ENCODE data around the gene CCL16. TPM values are rescaled to one million over a fixed set of nuclear protein-coding genes. Genes with fewer than 3 reads are reported as not detected.
A peak's percentile ranks its signal among the peaks of the same experiment; 100 is the strongest.
"Not testable (repeated sequence)": the region's sequence is repeated elsewhere in the genome, so short reads cannot be mapped to it uniquely, and the experiment has no call there.

CCL16 gene
- total RNA-seq (not detected), polyA plus RNA-seq (not detected)

DNA sequence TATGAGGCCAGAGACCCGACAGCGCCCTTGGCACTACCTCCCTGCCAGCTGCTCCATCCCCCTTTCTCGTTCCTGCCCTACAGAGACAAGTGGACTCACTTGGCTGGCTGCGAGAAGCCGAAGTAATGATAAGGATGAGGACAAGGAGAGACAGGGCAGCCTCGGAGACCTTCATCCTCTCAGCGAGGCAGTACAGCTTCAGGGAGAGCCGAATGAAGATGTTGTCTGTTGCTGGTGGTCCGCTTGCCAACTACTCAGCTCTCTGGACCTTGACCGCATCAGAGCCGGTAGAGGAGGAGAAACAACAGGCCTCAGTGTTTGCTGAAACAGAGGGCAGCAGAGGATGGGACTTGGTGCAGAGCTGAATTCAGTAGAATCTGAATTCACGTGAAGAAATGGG, at the start of gene CCL16:
Gene CCL16, minus strand, starts transcription at position 252 of the 400 bp plus-strand sequence. Its CDS starts 77 bp downstream, at position 175.
- Mint-ChIP-seq H3K36me3 (no peaks in the 10 kb centered on the region), H3K27me3 (peaks cover 0 to 2% of the 10 kb centered on the region in 2 donors), H3K9me3 (no peaks in the 10 kb centered on the region), H3K27ac (peak within 1 kb of the TSS in 6 of 8 donors; percentile 4 to 80 (median 64)), H3K4me1 (peaks cover 7 to 20% (median 11%) of the 10 kb centered on the region in 3 donors), H3K4me3 (peak within 1 kb of the TSS in 1 of 7 donors; percentile 40)
- ChIA-PET POLR2A (interaction anchor here (0.6 kb wide), 1 partner anchor 109 kb away, joined by 3 read pairs; no protein-coding TSS in a partner anchor), CTCF (interaction anchor here (1.2 to 1.8 kb wide), 5 partner anchors 9 to 168 kb away, joined by 3 to 9 read pairs (median 7); no protein-coding TSS in a partner anchor)
- no peaks in the 10 kb centered on the region for H3K27me3 ChIP-seq (ENCODE audit: insufficient read depth, low read length, poor library complexity, severe bottlenecking)
- H3K36me3 ChIP-seq (ENCODE audit: insufficient read depth, low read length), result no peaks in the 10 kb centered on the region
- no peaks in the 10 kb centered on the region for H3K9me3 ChIP-seq (ENCODE audit: low read length)
- H3K27ac ChIP-seq (ENCODE audit: low read depth, low read length), result no peak within 1 kb of the TSS
- no peaks in the 10 kb centered on the region for H3K4me1 ChIP-seq (ENCODE audit: insufficient read depth, low read length)
- no peak within 1 kb of the TSS for H3K4me3 ChIP-seq (ENCODE audit: low read length)
- DNase-seq, result no peak

GRCh38 chr17:36030956-36031355, 49.7 kb upstream of the CCL16 start:
- CTCF ChIA-PET, result no interaction called here
- Histone ChIP-seq H3K9me3 (ENCODE audit: low read length) (no peaks in the 10 kb centered on the region), H3K27me3 (ENCODE audit: insufficient read depth, low read length, poor library complexity, severe bottlenecking) (no peaks in the 10 kb centered on the region), H3K27ac (ENCODE audit: low read depth, low read length) (no peak overlapping the region), H3K4me1 (ENCODE audit: insufficient read depth, low read length) (no peaks in the 10 kb centered on the region), H3K4me3 (ENCODE audit: low read length) (no peak overlapping the region), H3K36me3 (ENCODE audit: insufficient read depth, low read length) (no peaks in the 10 kb centered on the region)
- Mint-ChIP-seq H3K36me3 (peaks cover 0 to 2% (median 0%) of the 10 kb centered on the region in 3 donors), H3K27me3 (peaks cover 0 to 13% of the 10 kb centered on the region in 2 donors), H3K4me1 (no peaks in the 10 kb centered on the region), H3K27ac (no peak overlapping the region), H3K4me3 (no peak overlapping the region), H3K9me3 (no peaks in the 10 kb centered on the region)
- DNase-seq, result no peak
- POLR2A ChIA-PET, result no interaction called here

DNA sequence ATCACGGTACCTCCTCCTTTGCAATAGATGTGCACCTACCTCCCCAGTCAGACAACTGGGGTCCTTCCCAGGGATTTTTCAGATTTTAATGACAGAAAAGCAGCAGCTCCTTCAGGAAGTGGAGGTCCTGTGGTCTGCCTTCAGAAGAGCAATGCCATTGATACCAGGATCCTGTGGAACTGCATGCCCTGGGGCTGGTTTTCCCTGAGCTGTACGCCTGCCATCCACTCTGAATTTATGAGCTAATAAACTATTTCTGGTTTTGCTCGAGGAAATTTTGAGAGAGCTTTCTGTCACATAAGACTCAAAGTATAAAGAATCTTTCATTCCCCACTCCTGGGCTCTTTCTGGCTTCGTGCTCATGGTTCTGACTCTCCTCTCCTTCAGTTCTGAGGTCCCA, 46.5 kb upstream of the CCL16 start:
- ChIA-PET CTCF (no interaction called here), POLR2A (no interaction called here)
- Histone ChIP-seq H3K9me3 (ENCODE audit: low read length) (no peaks in the 10 kb centered on the region), H3K27me3 (ENCODE audit: insufficient read depth, low read length, poor library complexity, severe bottlenecking) (no peaks in the 10 kb centered on the region), H3K27ac (ENCODE audit: low read depth, low read length) (no peak overlapping the region), H3K36me3 (ENCODE audit: insufficient read depth, low read length) (no peaks in the 10 kb centered on the region), H3K4me3 (ENCODE audit: low read length) (no peak overlapping the region), H3K4me1 (ENCODE audit: insufficient read depth, low read length) (no peaks in the 10 kb centered on the region)
- no peak for DNase-seq
- Mint-ChIP-seq H3K4me3 (no peak overlapping the region), H3K9me3 (peaks cover 0 to 5% (median 0%) of the 10 kb centered on the region in 5 donors), H3K27me3 (peaks cover 12 to 13% of the 10 kb centered on the region in 2 donors), H3K27ac (no peak overlapping the region), H3K36me3 (peaks cover 0 to 2% (median 0%) of the 10 kb centered on the region in 3 donors), H3K4me1 (no peaks in the 10 kb centered on the region)

DNA sequence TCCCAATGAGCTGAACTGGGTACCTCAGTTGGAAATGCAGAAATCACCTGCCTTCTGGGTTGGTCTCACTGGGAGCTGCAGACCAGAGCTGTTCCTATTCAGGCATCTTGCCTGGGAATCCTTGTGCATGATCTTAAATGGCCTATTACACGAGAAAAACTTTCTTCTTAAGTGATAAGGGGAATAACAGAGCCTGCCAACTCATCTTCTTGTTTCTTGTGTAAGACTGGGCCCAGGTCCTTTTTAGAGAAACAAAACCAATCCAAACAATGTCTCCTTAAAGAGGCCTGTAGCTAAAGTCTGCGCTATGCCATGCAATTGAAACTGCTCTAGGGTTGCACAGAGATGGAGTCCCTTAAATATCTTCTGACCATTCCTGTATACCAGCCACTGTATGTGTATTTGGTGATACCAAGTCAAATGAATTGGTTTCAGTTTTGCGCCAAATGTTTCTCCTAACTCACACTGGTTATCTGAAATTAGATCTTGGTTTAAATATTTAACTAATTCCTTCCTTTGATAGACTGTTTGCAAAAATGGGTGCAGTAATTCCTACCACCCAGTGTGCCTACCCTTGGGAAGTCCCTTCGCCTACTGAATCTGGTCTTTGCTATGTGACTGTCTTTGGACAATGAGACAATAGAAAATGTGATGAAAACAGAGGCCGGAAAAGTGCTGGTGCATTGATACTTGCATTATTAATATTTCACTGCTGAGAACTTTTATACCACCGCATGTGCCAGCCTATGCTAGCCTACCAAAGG, 43.0 kb upstream of the CCL16 start:
- Histone ChIP-seq H3K4me1 (ENCODE audit: insufficient read depth, low read length) (no peaks in the 10 kb centered on the region), H3K9me3 (ENCODE audit: low read length) (no peaks in the 10 kb centered on the region), H3K4me3 (ENCODE audit: low read length) (no peak overlapping the region), H3K36me3 (ENCODE audit: insufficient read depth, low read length) (no peaks in the 10 kb centered on the region), H3K27ac (ENCODE audit: low read depth, low read length) (no peak overlapping the region), H3K27me3 (ENCODE audit: insufficient read depth, low read length, poor library complexity, severe bottlenecking) (no peaks in the 10 kb centered on the region)
- no peak overlapping the region for H3K4me3 Mint-ChIP-seq
- no peak for DNase-seq
- H3K27me3 Mint-ChIP-seq, result peaks cover 16 to 35% of the 10 kb centered on the region in 2 donors
- no peaks in the 10 kb centered on the region for H3K4me1 Mint-ChIP-seq
- H3K27ac Mint-ChIP-seq, result no peak overlapping the region
- ChIA-PET POLR2A (no interaction called here), CTCF (no interaction called here)
- H3K9me3 Mint-ChIP-seq, result peaks cover 0 to 5% (median 0%) of the 10 kb centered on the region in 5 donors
- peaks cover 0 to 2% (median 0%) of the 10 kb centered on the region in 3 donors for H3K36me3 Mint-ChIP-seq

- Mint-ChIP-seq H3K36me3 (no peaks in the 10 kb centered on the region), H3K27me3 (peaks cover 26 to 34% of the 10 kb centered on the region in 2 donors), H3K4me1 (peaks cover 0 to 4% (median 0%) of the 10 kb centered on the region in 3 donors), H3K27ac (no peak overlapping the region), H3K4me3 (no peak overlapping the region), H3K9me3 (peaks cover 0 to 5% (median 0%) of the 10 kb centered on the region in 5 donors)
- H3K4me3 ChIP-seq (ENCODE audit: low read length), result no peak overlapping the region
- ChIA-PET CTCF (no interaction called here), POLR2A (no interaction called here)
- DNase-seq, result no peak
- H3K36me3 ChIP-seq (ENCODE audit: insufficient read depth, low read length), result no peaks in the 10 kb centered on the region
- no peak overlapping the region for H3K27ac ChIP-seq (ENCODE audit: low read depth, low read length)
- H3K4me1 ChIP-seq (ENCODE audit: insufficient read depth, low read length), result no peaks in the 10 kb centered on the region
- no peaks in the 10 kb centered on the region for H3K27me3 ChIP-seq (ENCODE audit: insufficient read depth, low read length, poor library complexity, severe bottlenecking)
- no peaks in the 10 kb centered on the region for H3K9me3 ChIP-seq (ENCODE audit: low read length)
Measured at GRCh38 chr17:36019423-36019822, 38.1 kb upstream of the CCL16 start.

GRCh38 chr17:36017799-36018198, 36.5 kb upstream of the CCL16 start, which contains the start of gene CCL23:
Gene CCL23, minus strand, starts transcription at chr17:36017972. Its CDS starts 75 bp downstream, at chr17:36017897.
- no peaks in the 10 kb centered on the region for H3K9me3 ChIP-seq (ENCODE audit: low read length)
- Mint-ChIP-seq H3K4me3 (peak within 1 kb of the TSS in 1 of 7 donors; percentile 32), H3K36me3 (no peaks in the 10 kb centered on the region), H3K9me3 (no peaks in the 10 kb centered on the region), H3K4me1 (peaks cover 0 to 4% (median 0%) of the 10 kb centered on the region in 3 donors), H3K27me3 (peaks cover 23 to 24% of the 10 kb centered on the region in 2 donors), H3K27ac (peak within 1 kb of the TSS in 2 of 8 donors; percentile 29 to 45)
- ChIA-PET POLR2A (no interaction called here), CTCF (no interaction called here)
- no peaks in the 10 kb centered on the region for H3K4me1 ChIP-seq (ENCODE audit: insufficient read depth, low read length)
- no peak for DNase-seq
- no peaks in the 10 kb centered on the region for H3K36me3 ChIP-seq (ENCODE audit: insufficient read depth, low read length)
- no peak within 1 kb of the TSS for H3K27ac ChIP-seq (ENCODE audit: low read depth, low read length)
- H3K27me3 ChIP-seq (ENCODE audit: insufficient read depth, low read length, poor library complexity, severe bottlenecking), result no peaks in the 10 kb centered on the region
- H3K4me3 ChIP-seq (ENCODE audit: low read length), result no peak within 1 kb of the TSS

DNA sequence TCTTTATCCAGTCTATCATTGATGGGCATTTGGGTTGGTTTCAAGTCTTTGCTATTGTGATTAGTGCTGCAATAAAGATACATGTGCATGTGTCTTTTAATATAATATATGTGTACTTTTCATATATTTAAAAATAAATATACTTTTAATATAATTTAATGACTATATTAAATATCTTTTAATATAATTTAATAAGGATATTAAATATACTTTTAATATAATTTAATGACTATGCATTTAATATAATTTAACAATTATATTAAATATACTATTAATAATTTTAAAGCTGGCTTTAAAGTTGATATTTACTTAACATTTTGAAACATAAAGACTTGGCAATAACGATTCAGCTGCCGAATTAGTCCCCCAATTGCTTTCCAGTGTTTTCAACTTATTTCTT, 35.3 kb upstream of the CCL16 start:
- H3K4me3 Mint-ChIP-seq, result no peak overlapping the region
- H3K36me3 Mint-ChIP-seq, result no peaks in the 10 kb centered on the region
- H3K4me1 Mint-ChIP-seq, result peaks cover 0 to 4% (median under 1%) of the 10 kb centered on the region in 3 donors
- H3K27ac Mint-ChIP-seq, result no peak overlapping the region
- DNase-seq, result no peak
- CTCF ChIA-PET, result no interaction called here
- no peaks in the 10 kb centered on the region for H3K4me1 ChIP-seq (ENCODE audit: insufficient read depth, low read length)
- no peak overlapping the region for H3K27ac ChIP-seq (ENCODE audit: low read depth, low read length)
- POLR2A ChIA-PET, result no interaction called here
- H3K36me3 ChIP-seq (ENCODE audit: insufficient read depth, low read length), result no peaks in the 10 kb centered on the region
- H3K27me3 ChIP-seq (ENCODE audit: insufficient read depth, low read length, poor library complexity, severe bottlenecking), result no peaks in the 10 kb centered on the region
- no peaks in the 10 kb centered on the region for H3K9me3 ChIP-seq (ENCODE audit: low read length)
- H3K9me3 Mint-ChIP-seq, result no peaks in the 10 kb centered on the region
- H3K4me3 ChIP-seq (ENCODE audit: low read length), result no peak overlapping the region
- H3K27me3 Mint-ChIP-seq, result peaks cover 16 to 23% of the 10 kb centered on the region in 2 donors

- CTCF ChIA-PET; H3K4me1 ChIP-seq (ENCODE audit: insufficient read depth, low read length); H3K4me3 ChIP-seq (ENCODE audit: low read length); DNase-seq; POLR2A ChIA-PET; H3K27ac ChIP-seq (ENCODE audit: low read depth, low read length); H3K27ac Mint-ChIP-seq; H3K4me3 Mint-ChIP-seq; H3K36me3 ChIP-seq (ENCODE audit: insufficient read depth, low read length); H3K27me3 ChIP-seq (ENCODE audit: insufficient read depth, low read length, poor library complexity, severe bottlenecking); H3K4me1 Mint-ChIP-seq; H3K9me3 Mint-ChIP-seq; H3K36me3 Mint-ChIP-seq; H3K9me3 ChIP-seq (ENCODE audit: low read length): not testable (repeated sequence)
- H3K27me3 Mint-ChIP-seq, result peaks cover 15 to 21% of the 10 kb centered on the region in 2 donors
Measured at GRCh38 chr17:36015895-36016294, 34.6 kb upstream of the CCL16 start.
